DMS153 treated with DMSO at 0.1 percent for 48 hours (cell line): ENCODE results near the gene DNAJC11.

Source experiments
- DNase-seq: peaks from one replicate; lab custom pipeline; 2025; ENCODE audit not compliant: unreplicated experiment; lab: John Stamatoyannopoulos, UW

DNAJC11 gene

DNA sequence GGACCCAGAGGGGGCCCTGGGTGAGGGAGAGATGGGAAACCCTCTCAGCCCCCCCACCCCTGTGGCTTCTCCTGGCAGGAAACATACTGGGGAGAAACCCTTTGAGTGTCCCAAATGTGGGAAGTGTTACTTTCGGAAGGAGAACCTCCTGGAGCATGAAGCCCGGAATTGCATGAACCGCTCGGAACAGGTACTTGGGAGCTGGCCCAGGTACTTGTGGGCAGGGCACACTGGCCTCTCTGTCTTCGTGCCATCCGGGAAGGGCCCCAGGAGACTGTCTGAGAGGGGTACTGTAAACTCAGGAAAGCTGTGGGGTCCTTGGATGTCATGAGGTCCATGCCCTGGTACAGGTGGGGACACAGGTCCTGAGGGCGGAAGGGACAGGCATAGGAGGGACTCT, 115.8 kb downstream of the DNAJC11 start:
- DNase-seq, result no peak

- DNase-seq, result no peak
Observed at GRCh38 chr1:6585081-6585722, 116.4 kb downstream of the DNAJC11 start.
